Measurements from ENCODE around the gene U2AF1. TPM values are rescaled to one million over a fixed set of nuclear protein-coding genes. Genes with fewer than 3 reads are reported as not detected.
"Not testable (repeated sequence)": the region's sequence is repeated elsewhere in the genome, so short reads cannot be mapped to it uniquely, and the experiment has no call there.

The U2AF1 gene
- polyA plus RNA-seq, 1 donor from 2014 or later: 48.7 TPM

GRCh38 chr21:43075170-43076022, 32.0 kb downstream of the U2AF1 start, which contains the start of gene CBS:
Gene CBS (minus strand): TSS chr21:43075835. CDS start chr21:43072193, 3,642 bp downstream.
- not testable (repeated sequence) for H3K9ac ChIP-seq (ENCODE audit: low read length); H3K9me3 ChIP-seq (ENCODE audit: low read length); H3K4me2 ChIP-seq (ENCODE audit: low read length)

GRCh38 chr21:43074401-43075169, 32.8 kb downstream of the U2AF1 start:
- not testable (repeated sequence) for H3K27ac ChIP-seq (ENCODE audit: low read length); H2AFZ ChIP-seq (ENCODE audit: low read depth, low read length); H3K4me3 ChIP-seq (ENCODE audit: low read length); H3K36me3 ChIP-seq (ENCODE audit: insufficient read depth, low read length); H3K9ac ChIP-seq (ENCODE audit: low read length); H3K79me2 ChIP-seq (replicated peaks; ENCODE audit: insufficient read depth, low read length); H3F3A ChIP-seq (ENCODE audit: insufficient read depth, low read length, poor library complexity, severe bottlenecking); H4K20me1 ChIP-seq (ENCODE audit: insufficient read depth); H3K9me3 ChIP-seq (ENCODE audit: low read length); H3K9me2 ChIP-seq (ENCODE audit: insufficient read depth, low read length); H3K27me3 ChIP-seq (ENCODE audit: insufficient read depth, low read depth, low read length); H3K4me2 ChIP-seq (ENCODE audit: low read length)

More at GRCh38 chr21:43075170-43076022, 32.0 kb downstream of the U2AF1 start, which contains the start of gene CBS:
- not testable (repeated sequence) for H3K9me2 ChIP-seq (ENCODE audit: insufficient read depth, low read length); H3K36me3 ChIP-seq (ENCODE audit: insufficient read depth, low read length); H4K20me1 ChIP-seq (ENCODE audit: insufficient read depth); H3K79me2 ChIP-seq (replicated peaks; ENCODE audit: insufficient read depth, low read length); H3K27me3 ChIP-seq (ENCODE audit: insufficient read depth, low read depth, low read length); H3K4me3 ChIP-seq (ENCODE audit: low read length); H2AFZ ChIP-seq (ENCODE audit: low read depth, low read length); H3K27ac ChIP-seq (ENCODE audit: low read length); H3F3A ChIP-seq (ENCODE audit: insufficient read depth, low read length, poor library complexity, severe bottlenecking)

GRCh38 chr21:43072742-43073141, 34.6 kb downstream of the U2AF1 start:
- not testable (repeated sequence) for H3K4me2 ChIP-seq (ENCODE audit: low read length); H3K27ac ChIP-seq (ENCODE audit: low read length); H3K79me2 ChIP-seq (replicated peaks; ENCODE audit: insufficient read depth, low read length); H2AFZ ChIP-seq (ENCODE audit: low read depth, low read length); H3F3A ChIP-seq (ENCODE audit: insufficient read depth, low read length, poor library complexity, severe bottlenecking); H3K9me3 ChIP-seq (ENCODE audit: low read length); H3K27me3 ChIP-seq (ENCODE audit: insufficient read depth, low read depth, low read length); H3K36me3 ChIP-seq (ENCODE audit: insufficient read depth, low read length); H4K20me1 ChIP-seq (ENCODE audit: insufficient read depth); H3K9me2 ChIP-seq (ENCODE audit: insufficient read depth, low read length); H3K4me3 ChIP-seq (ENCODE audit: low read length); H3K9ac ChIP-seq (ENCODE audit: low read length)

- H3K9ac ChIP-seq (ENCODE audit: low read length); H3K4me3 ChIP-seq (ENCODE audit: low read length); H2AFZ ChIP-seq (ENCODE audit: low read depth, low read length); H3K36me3 ChIP-seq (ENCODE audit: insufficient read depth, low read length); H3K27me3 ChIP-seq (ENCODE audit: insufficient read depth, low read depth, low read length); H4K20me1 ChIP-seq (ENCODE audit: insufficient read depth); H3K27ac ChIP-seq (ENCODE audit: low read length); H3F3A ChIP-seq (ENCODE audit: insufficient read depth, low read length, poor library complexity, severe bottlenecking); H3K4me2 ChIP-seq (ENCODE audit: low read length); H3K9me3 ChIP-seq (ENCODE audit: low read length); H3K79me2 ChIP-seq (replicated peaks; ENCODE audit: insufficient read depth, low read length); H3K9me2 ChIP-seq (ENCODE audit: insufficient read depth, low read length): not testable (repeated sequence)
Observed at GRCh38 chr21:43069682-43070081, 37.7 kb downstream of the U2AF1 start.

GRCh38 chr21:43068065-43068464, 39.3 kb downstream of the U2AF1 start:
- H3K36me3 ChIP-seq (ENCODE audit: insufficient read depth, low read length); H3K4me3 ChIP-seq (ENCODE audit: low read length); H3K27me3 ChIP-seq (ENCODE audit: insufficient read depth, low read depth, low read length); H3K9ac ChIP-seq (ENCODE audit: low read length); H4K20me1 ChIP-seq (ENCODE audit: insufficient read depth); H3K9me3 ChIP-seq (ENCODE audit: low read length); H3K27ac ChIP-seq (ENCODE audit: low read length); H3K79me2 ChIP-seq (replicated peaks; ENCODE audit: insufficient read depth, low read length); H3K4me2 ChIP-seq (ENCODE audit: low read length); H3F3A ChIP-seq (ENCODE audit: insufficient read depth, low read length, poor library complexity, severe bottlenecking); H2AFZ ChIP-seq (ENCODE audit: low read depth, low read length); H3K9me2 ChIP-seq (ENCODE audit: insufficient read depth, low read length): not testable (repeated sequence)

GRCh38 chr21:43066690-43067089, 40.7 kb downstream of the U2AF1 start:
- H3K4me2 ChIP-seq (ENCODE audit: low read length); H3K27ac ChIP-seq (ENCODE audit: low read length); H3K4me3 ChIP-seq (ENCODE audit: low read length); H3K79me2 ChIP-seq (replicated peaks; ENCODE audit: insufficient read depth, low read length); H3K9me3 ChIP-seq (ENCODE audit: low read length); H3K27me3 ChIP-seq (ENCODE audit: insufficient read depth, low read depth, low read length); H4K20me1 ChIP-seq (ENCODE audit: insufficient read depth); H2AFZ ChIP-seq (ENCODE audit: low read depth, low read length); H3K36me3 ChIP-seq (ENCODE audit: insufficient read depth, low read length); H3K9ac ChIP-seq (ENCODE audit: low read length); H3F3A ChIP-seq (ENCODE audit: insufficient read depth, low read length, poor library complexity, severe bottlenecking); H3K9me2 ChIP-seq (ENCODE audit: insufficient read depth, low read length): not testable (repeated sequence)

- H3K4me2 ChIP-seq (ENCODE audit: low read length); H3K27me3 ChIP-seq (ENCODE audit: insufficient read depth, low read depth, low read length); H3K36me3 ChIP-seq (ENCODE audit: insufficient read depth, low read length); H2AFZ ChIP-seq (ENCODE audit: low read depth, low read length); H3K9ac ChIP-seq (ENCODE audit: low read length); H3K27ac ChIP-seq (ENCODE audit: low read length); H3K4me3 ChIP-seq (ENCODE audit: low read length); H4K20me1 ChIP-seq (ENCODE audit: insufficient read depth); H3K9me2 ChIP-seq (ENCODE audit: insufficient read depth, low read length); H3K79me2 ChIP-seq (replicated peaks; ENCODE audit: insufficient read depth, low read length); H3F3A ChIP-seq (ENCODE audit: insufficient read depth, low read length, poor library complexity, severe bottlenecking); H3K9me3 ChIP-seq (ENCODE audit: low read length): not testable (repeated sequence)
Observed at GRCh38 chr21:43065991-43066390, 41.4 kb downstream of the U2AF1 start.

Data from neural cell (in vitro differentiated cells).